Esophagus squamous epithelium (tissue), 4 donors: ENCODE measurements around the gene NLE1.

Experiments used
- POLR2A ChIP-seq, 4 donors: fragments of 450-650 bp; IDR thresholded peaks; one replicate each; pipeline ENCODE4 v1.6.1; 2017; ENCODE audit warnings: antibody characterized with exemption in 4 of 4, mild to moderate bottlenecking in 4 of 4, moderate library complexity in 3 of 4
- TF ChIP-seq, protein P1 (sequence below), 6 experiments: fragments of 450-650 bp in 4 of 6; fragments of 200-600 bp in 2 of 6; sonication (generic) in 2 of 6; IDR thresholded peaks; one replicate each; pipeline ENCODE4 v1.5.1; 2016 to 2019; ENCODE audit warnings: antibody characterized with exemption in 6 of 6, mild to moderate bottlenecking in 4 of 6, moderate library complexity in 4 of 6

DNA sequence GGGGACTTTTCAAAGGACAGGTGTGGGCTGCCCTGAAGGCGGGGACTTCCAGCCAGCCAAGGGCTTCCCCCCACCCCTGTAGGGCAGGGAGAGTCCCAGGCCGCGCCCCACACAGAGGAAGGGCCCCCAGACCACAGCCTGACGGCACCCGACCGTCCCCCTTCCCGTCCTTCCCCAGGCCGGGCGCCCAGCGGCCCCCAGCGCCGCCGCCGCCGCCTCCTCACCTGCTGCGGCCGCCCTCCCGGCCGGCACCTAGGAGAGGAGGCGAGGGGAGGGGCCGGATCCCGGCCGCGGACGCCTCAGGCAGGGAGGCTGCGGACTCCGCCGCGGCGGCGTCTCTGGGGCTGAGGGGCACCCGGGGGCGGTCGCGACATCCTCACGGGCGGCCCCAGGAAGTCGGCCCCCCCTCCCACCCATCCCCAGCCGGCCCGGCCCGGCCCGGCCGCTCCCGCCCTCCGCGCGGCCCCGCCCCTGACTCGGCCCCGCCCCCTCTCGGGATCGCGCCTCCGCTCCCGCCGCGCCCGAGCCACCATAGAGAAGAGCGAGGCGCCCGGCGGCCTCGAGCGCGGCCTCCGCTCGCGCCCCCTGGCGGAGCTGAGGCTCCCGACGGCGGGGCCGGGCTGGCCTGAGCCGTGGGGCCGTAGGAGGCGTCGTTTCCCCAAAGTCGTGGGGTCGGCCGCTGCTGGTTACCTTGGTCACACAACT lies 53.1 kb downstream of the NLE1 start:
- TF ChIP-seq, protein P1, sequence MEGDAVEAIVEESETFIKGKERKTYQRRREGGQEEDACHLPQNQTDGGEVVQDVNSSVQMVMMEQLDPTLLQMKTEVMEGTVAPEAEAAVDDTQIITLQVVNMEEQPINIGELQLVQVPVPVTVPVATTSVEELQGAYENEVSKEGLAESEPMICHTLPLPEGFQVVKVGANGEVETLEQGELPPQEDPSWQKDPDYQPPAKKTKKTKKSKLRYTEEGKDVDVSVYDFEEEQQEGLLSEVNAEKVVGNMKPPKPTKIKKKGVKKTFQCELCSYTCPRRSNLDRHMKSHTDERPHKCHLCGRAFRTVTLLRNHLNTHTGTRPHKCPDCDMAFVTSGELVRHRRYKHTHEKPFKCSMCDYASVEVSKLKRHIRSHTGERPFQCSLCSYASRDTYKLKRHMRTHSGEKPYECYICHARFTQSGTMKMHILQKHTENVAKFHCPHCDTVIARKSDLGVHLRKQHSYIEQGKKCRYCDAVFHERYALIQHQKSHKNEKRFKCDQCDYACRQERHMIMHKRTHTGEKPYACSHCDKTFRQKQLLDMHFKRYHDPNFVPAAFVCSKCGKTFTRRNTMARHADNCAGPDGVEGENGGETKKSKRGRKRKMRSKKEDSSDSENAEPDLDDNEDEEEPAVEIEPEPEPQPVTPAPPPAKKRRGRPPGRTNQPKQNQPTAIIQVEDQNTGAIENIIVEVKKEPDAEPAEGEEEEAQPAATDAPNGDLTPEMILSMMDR (IDR thresholded peaks at IDR 0.05) = peak; percentile 72 to 95 (median 92)
- peak in 2 of 4 donors; percentile 46 to 77 for TF ChIP-seq POLR2A (IDR thresholded peaks at IDR 0.05)
